Lung (tissue), 12 donors: ENCODE data around the gene RABGGTA. TPM values are rescaled to one million over a fixed set of nuclear protein-coding genes. Genes with fewer than 3 reads are reported as not detected.
"Not testable (repeated sequence)": the region's sequence is repeated elsewhere in the genome, so short reads cannot be mapped to it uniquely, and the experiment has no call there.

Experiments used
- ATAC-seq: fragments of 200-7000 bp; cut with Tn5 transposase; one replicate; pipeline ENCODE4 v1.9.1; 2020; ENCODE audit warnings: moderate number of reproducible peaks; ENCODE audit not compliant: insufficient read depth, low FRiP score
- DNase-seq, 3 donors: peaks; one replicate each; pipeline ENCODE4 v3.0.0-alpha.2; 2013 to 2017
- H3K27ac ChIP-seq, 2 donors: one replicate each; pipeline ENCODE4 v1.5.1; 2013; ENCODE audit warnings: mild to moderate bottlenecking in 2 of 2, moderate library complexity in 2 of 2, control low read depth in 1 of 2, inconsistent platforms in 1 of 2, low read depth in 1 of 2, low read length in 1 of 2
- H3K27me3 ChIP-seq, 3 donors: one replicate each; pipeline ENCODE4 v1.5.1; 2013; ENCODE audit warnings: low read length in 2 of 3; ENCODE audit not compliant: control insufficient read depth in 3 of 3, insufficient read depth in 3 of 3
- H3K36me3 ChIP-seq, 4 donors: one replicate each; pipeline ENCODE4 v1.5.1; 2013; ENCODE audit warnings: low read length in 4 of 4, mild to moderate bottlenecking in 1 of 4, moderate library complexity in 1 of 4; ENCODE audit not compliant: control insufficient read depth in 4 of 4, insufficient read depth in 4 of 4
- H3K4me1 ChIP-seq, 5 donors: one replicate each; pipeline ENCODE4 v1.5.1; 2013; ENCODE audit warnings: low read length in 5 of 5, mild to moderate bottlenecking in 2 of 5, moderate library complexity in 1 of 5; ENCODE audit not compliant: control insufficient read depth in 5 of 5, insufficient read depth in 5 of 5
- H3K4me3 ChIP-seq: one replicate; pipeline ENCODE4 v1.5.1; 2013; ENCODE audit warnings: mild to moderate bottlenecking, control low read depth, moderate library complexity
- H3K9ac ChIP-seq, 2 donors: one replicate each; pipeline ENCODE4 v1.5.1; 2013; ENCODE audit warnings: low read length in 2 of 2, control low read depth in 1 of 2; ENCODE audit not compliant: insufficient read depth in 1 of 2
- H3K9me3 ChIP-seq, 4 donors: one replicate each; pipeline ENCODE4 v1.5.1; 2013; ENCODE audit warnings: low read length in 3 of 4, mild to moderate bottlenecking in 1 of 4, moderate library complexity in 1 of 4; ENCODE audit not compliant: control insufficient read depth in 4 of 4, insufficient read depth in 3 of 4
- WGBS, 2 donors: extraction: QIAGEN DNeasy Blood & Tissue Kit; methylation state at CpG; one replicate each; pipeline ENCODE4 v1.1.7; 2013; 5-methylcytosine and 5-hydroxymethylcytosine counted together
- polyA plus RNA-seq, 2 donors: library from polyadenylated mRNA; stranded (reverse); fragments of 200-250 nt; gene quantifications; one replicate each; pipeline ENCODE4 v1.2.1, GENCODE V29; 2013
- total RNA-seq, 2 donors: library from RNA; depleted of rRNA in 1 of 2; stranded (reverse); fragments of >200 nt in 1 of 2; gene quantifications; one replicate each; pipeline ENCODE4 v1.2.1, GENCODE V29; 2014 to 2021
- TF ChIP-seq, protein P1 (sequence below): IDR thresholded peaks from 2 replicates; pipeline ENCODE4 v1.5.1; 2012; ENCODE audit warnings: mild to moderate bottlenecking; ENCODE audit errors: control extremely low read depth, extremely low read depth
- donor health status: control.
- donor health status: control.
- donor health status: Bipolar disorder and iron deficiency.
- donor health status: healthy.
- donor health status: DM: yes; HTN: yes; CAD: no.

RABGGTA gene
- total and polyA plus RNA-seq, 4 donors = 19.7 to 55.8 (median 42.9) TPM

DNA sequence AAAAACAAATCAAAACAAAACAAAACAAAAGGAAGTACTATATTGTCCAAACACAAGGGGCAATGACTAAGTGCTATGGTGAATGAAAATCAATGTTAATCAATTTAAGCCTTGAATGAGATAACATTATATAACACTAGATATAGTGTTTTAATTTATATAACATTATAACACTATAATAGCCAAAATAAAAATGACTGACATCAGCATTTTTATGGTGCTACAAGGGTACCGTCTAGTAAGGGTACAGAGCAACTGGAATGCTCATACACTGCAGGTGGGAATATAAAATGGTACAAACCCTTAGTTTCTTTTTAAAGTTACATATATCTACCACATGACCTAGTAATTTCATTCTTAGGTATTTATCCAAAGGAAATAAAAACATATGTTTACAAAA lies 44.9 kb downstream of the RABGGTA start:
- 79 to 86% methylated on average over 1 of the region's 1 CpG for WGBS, 2 donors

DNA sequence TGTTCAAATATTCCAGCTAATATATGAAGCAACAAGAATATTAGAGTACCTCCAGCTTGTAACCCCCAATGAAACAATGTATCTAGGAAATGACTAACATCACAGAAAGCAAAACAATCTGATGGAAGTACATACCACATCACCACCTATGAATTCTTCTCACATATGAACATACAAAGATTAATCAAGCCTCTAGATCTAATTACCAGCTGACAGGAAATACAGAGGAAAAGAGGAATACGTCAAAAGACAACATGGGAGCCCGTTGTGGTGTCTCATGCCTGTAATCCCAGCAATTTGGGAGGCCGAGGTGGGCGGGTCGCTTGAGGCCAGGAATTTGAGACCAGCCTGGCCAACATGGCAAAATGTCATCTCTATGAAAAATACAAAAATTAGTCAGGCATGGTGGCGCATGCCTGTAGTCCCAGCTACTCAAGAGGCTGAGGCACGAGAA lies 46.8 kb downstream of the RABGGTA start:
- WGBS, 2 donors = 80 to 88% methylated on average over 7 of the region's 7 CpGs

More for the DNA sequence above, 44.9 kb downstream of the RABGGTA start:
- TF ChIP-seq, protein P1, sequence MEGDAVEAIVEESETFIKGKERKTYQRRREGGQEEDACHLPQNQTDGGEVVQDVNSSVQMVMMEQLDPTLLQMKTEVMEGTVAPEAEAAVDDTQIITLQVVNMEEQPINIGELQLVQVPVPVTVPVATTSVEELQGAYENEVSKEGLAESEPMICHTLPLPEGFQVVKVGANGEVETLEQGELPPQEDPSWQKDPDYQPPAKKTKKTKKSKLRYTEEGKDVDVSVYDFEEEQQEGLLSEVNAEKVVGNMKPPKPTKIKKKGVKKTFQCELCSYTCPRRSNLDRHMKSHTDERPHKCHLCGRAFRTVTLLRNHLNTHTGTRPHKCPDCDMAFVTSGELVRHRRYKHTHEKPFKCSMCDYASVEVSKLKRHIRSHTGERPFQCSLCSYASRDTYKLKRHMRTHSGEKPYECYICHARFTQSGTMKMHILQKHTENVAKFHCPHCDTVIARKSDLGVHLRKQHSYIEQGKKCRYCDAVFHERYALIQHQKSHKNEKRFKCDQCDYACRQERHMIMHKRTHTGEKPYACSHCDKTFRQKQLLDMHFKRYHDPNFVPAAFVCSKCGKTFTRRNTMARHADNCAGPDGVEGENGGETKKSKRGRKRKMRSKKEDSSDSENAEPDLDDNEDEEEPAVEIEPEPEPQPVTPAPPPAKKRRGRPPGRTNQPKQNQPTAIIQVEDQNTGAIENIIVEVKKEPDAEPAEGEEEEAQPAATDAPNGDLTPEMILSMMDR = no peak
- no peaks in the 10 kb centered on the region for H3K27me3 ChIP-seq
- no peak for DNase-seq
- no peak overlapping the region for H3K4me3 ChIP-seq
- no peak overlapping the region for H3K27ac ChIP-seq
- no peak for ATAC-seq
- H3K9me3 ChIP-seq = no peaks in the 10 kb centered on the region
- H3K36me3 ChIP-seq = peaks cover 0 to 3% (median 0%) of the 10 kb centered on the region in 4 donors
- H3K9ac ChIP-seq = no peak overlapping the region
- H3K4me1 ChIP-seq = peaks cover 3 to 7% (median 6%) of the 10 kb centered on the region in 5 donors

DNA sequence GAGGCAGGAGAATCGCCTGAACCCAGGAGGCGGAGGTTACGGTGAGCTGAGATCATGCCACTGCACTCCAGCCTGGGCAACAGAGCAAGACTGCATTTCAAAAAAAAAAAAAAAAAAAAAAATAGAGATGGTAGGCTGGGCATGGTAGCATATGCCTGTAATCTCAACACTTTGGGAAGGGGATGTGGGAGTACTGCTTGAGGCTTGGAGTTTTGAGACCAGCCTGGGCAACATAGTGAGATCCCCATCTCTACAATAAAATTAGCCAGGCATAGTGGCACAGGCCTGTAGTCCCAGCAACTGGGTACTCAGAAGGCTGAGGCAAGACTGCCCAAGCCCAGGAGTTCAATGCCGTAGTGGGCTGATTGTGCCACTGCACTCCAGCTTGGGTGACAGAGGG lies 48.4 kb downstream of the RABGGTA start:
- not testable (repeated sequence) for H3K4me1 ChIP-seq, H3K4me3 ChIP-seq, H3K9me3 ChIP-seq, ATAC-seq, DNase-seq, H3K9ac ChIP-seq, H3K36me3 ChIP-seq, H3K27me3 ChIP-seq
- H3K27ac ChIP-seq = peak overlapping the region in 1 of 2 donors; percentile 14
- 94 to 99% methylated on average over 4 of the region's 4 CpGs for WGBS, 2 donors

More for the DNA sequence above, 46.8 kb downstream of the RABGGTA start:
- no peak overlapping the region for H3K4me3 ChIP-seq
- peak overlapping the region; percentile 23 to 31 for H3K27ac ChIP-seq
- ATAC-seq (no peak), DNase-seq (no peak)
- TF ChIP-seq, protein P1 = no peak
- peaks cover 0 to 3% (median 0%) of the 10 kb centered on the region in 5 donors for H3K4me1 ChIP-seq
- no peaks in the 10 kb centered on the region for H3K27me3 ChIP-seq
- peaks cover 0 to 3% (median 0%) of the 10 kb centered on the region in 4 donors for H3K36me3 ChIP-seq
- no peaks in the 10 kb centered on the region for H3K9me3 ChIP-seq
- no peak overlapping the region for H3K9ac ChIP-seq

DNA sequence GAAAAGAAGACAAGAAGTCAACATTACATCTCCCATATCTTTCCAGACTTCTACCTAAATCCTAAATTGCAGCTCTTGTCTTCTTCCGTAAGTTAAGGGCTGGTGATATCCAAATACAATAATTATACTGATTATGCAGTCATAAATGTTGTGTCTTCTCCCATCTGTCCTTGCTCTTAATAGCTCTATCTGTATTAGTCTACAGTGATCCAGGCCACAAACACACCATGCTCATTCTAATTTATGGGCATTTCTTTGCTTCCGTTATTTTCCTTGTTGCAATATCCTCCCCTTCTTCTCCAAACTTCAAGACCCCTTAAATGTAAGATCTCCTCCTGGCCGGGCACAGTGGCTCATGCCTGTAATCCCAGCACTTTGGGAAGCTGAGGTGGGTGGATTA lies 51.9 kb downstream of the RABGGTA start:
- DNase-seq (no peak), ATAC-seq (no peak)
- no peak overlapping the region for H3K4me3 ChIP-seq
- 43 to 55% methylated on average over 3 of the region's 3 CpGs for whole genome bisulfite sequencing, 2 donors
- peaks cover 0 to 3% (median 0%) of the 10 kb centered on the region in 5 donors for H3K4me1 ChIP-seq
- TF ChIP-seq, protein P1 = no peak
- no peak overlapping the region for H3K27ac ChIP-seq
- H3K9me3 ChIP-seq = no peaks in the 10 kb centered on the region
- H3K27me3 ChIP-seq = no peaks in the 10 kb centered on the region
- H3K36me3 ChIP-seq = peaks cover 0 to 5% (median 4%) of the 10 kb centered on the region in 4 donors
- H3K9ac ChIP-seq = no peak overlapping the region
